ENCODE results near the gene TLNRD1. TPM values are rescaled to one million over a fixed set of nuclear protein-coding genes. Genes with fewer than 3 reads are reported as not detected.

TLNRD1 gene
- total RNA-seq, 2 experiments from 2014 or later: 28.2 to 29.9 TPM

GRCh38 chr15:80989081-80989517, 11.6 kb upstream of the TLNRD1 start:
- peak overlapping the region; percentile 91 for H3K27ac Mint-ChIP-seq
- H3K4me3 Mint-ChIP-seq: peak overlapping the region; percentile 96
- H3K4me1 Mint-ChIP-seq: peaks cover 49% of the 10 kb centered on the region
- peaks cover 23% of the 10 kb centered on the region for H3K36me3 Mint-ChIP-seq
- DNase-seq: no peak
- H3K9me3 Mint-ChIP-seq: no peaks in the 10 kb centered on the region
- H3K27me3 Mint-ChIP-seq: peaks cover 3% of the 10 kb centered on the region

- Mint-ChIP-seq H3K27ac (peak within 1 kb of the TSS; percentile 91), H3K9me3 (no peaks in the 10 kb centered on the region), H3K4me1 (peaks cover 43% of the 10 kb centered on the region), H3K27me3 (peaks cover 3% of the 10 kb centered on the region), H3K36me3 (peaks cover 23% of the 10 kb centered on the region), H3K4me3 (peak within 1 kb of the TSS; percentile 96)
- peak; percentile 96 for DNase-seq
These were observed 10.9 kb upstream of the TLNRD1 start, which contains the start of gene MESD for GRCh38 chr15:80989518-80990478. MESD (minus strand) TSS chr15:80989819; CDS start chr15:80989791, 28 bp downstream.

DNA sequence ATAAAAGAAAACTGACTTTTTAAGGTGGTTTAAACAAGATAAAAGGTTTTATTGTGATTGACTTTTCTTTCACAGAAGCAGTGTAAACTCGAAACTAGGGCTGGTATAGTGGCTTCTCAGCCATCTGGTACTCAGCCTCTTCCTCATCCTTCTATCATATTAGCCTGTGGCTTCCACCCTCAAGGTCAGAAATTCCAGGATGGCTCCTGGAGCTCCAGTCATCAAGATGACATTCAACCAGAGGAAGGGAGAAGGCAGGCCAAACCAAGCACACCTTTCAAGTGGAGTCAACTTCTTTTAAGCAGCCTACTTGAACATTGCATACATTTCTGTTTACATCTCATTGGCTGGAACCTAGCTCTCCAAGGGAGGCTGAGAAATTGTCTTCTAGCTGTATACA, 9.8 kb upstream of the TLNRD1 start:
- peaks cover under 1% of the 10 kb centered on the region for H3K9me3 Mint-ChIP-seq
- no peak for DNase-seq
- H3K27ac Mint-ChIP-seq: no peak overlapping the region
- H3K4me3 Mint-ChIP-seq: no peak overlapping the region
- H3K27me3 Mint-ChIP-seq: peaks cover 3% of the 10 kb centered on the region
- peaks cover 20% of the 10 kb centered on the region for H3K36me3 Mint-ChIP-seq
- H3K4me1 Mint-ChIP-seq: peaks cover 35% of the 10 kb centered on the region

DNA sequence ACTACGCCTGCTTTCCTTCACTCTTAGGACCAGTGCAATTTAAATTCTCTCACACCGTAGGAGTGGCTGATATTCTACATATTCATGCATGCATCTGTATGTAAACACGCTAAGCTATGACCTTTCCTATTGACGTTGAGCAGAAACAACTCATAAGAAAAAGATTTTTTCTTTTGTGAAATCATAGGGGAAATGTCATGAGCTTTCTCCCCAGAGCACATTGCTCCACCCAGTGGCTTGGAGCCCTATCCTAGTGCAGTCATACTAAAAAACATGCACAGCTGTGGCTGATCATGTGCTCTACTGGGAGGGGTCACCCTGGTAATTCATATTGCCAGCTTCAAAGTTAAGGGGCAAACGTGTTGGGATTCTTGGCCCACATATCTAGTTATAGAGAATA, 9.3 kb upstream of the TLNRD1 start:
- no peak for DNase-seq
- Mint-ChIP-seq H3K36me3 (peaks cover 17% of the 10 kb centered on the region), H3K27ac (no peak overlapping the region), H3K9me3 (peaks cover 2% of the 10 kb centered on the region), H3K4me3 (no peak overlapping the region), H3K27me3 (peaks cover 3% of the 10 kb centered on the region), H3K4me1 (peaks cover 31% of the 10 kb centered on the region)

DNA sequence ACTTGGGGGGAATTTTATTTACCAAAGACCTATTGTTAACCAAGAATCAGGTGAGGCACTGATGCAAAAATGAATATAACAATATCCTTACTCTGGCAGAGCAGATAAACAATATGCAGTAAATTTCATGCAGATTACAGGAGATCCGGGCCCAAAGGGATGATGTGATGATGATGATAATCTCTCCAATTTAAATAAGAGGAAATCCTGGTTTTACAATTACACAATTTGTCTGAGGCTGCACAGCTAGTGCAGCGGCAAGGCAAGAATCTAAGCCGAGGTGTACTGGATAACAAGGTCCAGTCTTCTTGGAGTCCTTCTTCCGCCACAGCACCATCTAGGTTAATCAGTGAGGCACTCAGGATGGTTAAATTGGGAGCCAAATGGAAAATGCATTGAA, 8.7 kb upstream of the TLNRD1 start:
- peaks cover 26% of the 10 kb centered on the region for H3K4me1 Mint-ChIP-seq
- no peak for DNase-seq
- H3K27me3 Mint-ChIP-seq: peaks cover 3% of the 10 kb centered on the region
- H3K4me3 Mint-ChIP-seq: no peak overlapping the region
- H3K36me3 Mint-ChIP-seq: peaks cover 14% of the 10 kb centered on the region
- H3K9me3 Mint-ChIP-seq: peaks cover 2% of the 10 kb centered on the region
- no peak overlapping the region for H3K27ac Mint-ChIP-seq

DNA sequence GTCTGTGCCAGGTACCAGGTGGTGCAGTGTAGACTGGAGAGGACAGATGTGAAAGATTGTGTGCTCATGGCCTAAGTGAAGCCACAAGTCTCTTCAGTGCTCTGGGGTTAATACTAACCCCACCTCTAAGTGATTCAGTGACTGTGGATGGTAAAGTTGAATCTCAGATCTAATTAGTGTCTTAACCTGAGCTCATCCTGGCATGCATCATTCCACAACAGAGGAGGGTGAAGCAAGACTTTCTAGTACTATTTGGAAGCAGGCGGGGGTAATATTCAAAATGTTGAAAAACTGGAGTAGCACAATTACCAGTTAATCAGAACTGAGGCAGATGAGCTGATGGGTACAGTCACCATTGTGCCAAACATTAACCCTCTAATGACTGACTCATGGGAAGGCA, 8.3 kb upstream of the TLNRD1 start:
- Mint-ChIP-seq H3K36me3 (peaks cover 13% of the 10 kb centered on the region), H3K4me1 (peaks cover 23% of the 10 kb centered on the region), H3K27me3 (peaks cover 3% of the 10 kb centered on the region), H3K9me3 (peaks cover 2% of the 10 kb centered on the region), H3K27ac (no peak overlapping the region), H3K4me3 (no peak overlapping the region)
- no peak for DNase-seq

DNA sequence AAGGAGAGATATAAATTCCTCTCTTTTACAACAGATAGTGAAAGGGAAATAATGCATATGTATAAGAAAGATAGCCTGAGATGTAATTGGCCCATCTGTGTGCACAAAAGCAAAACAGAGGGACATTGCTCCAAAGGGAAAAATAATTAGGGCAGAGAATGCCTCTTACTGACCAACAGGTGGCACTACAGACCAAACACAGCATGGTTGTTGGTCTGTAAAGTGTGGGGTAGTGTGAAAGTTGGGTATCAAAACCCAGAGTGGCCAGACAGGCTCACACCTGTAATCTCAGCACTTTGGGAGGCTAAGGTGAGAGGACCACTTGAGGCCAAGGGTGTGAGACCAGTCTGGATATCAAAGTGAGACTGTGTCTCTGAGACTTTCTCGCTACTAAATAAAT, 4.5 kb upstream of the TLNRD1 start:
- Mint-ChIP-seq H3K9me3 (peaks cover 2% of the 10 kb centered on the region), H3K27me3 (no peaks in the 10 kb centered on the region), H3K27ac (no peak overlapping the region), H3K4me3 (no peak overlapping the region), H3K4me1 (peaks cover 18% of the 10 kb centered on the region), H3K36me3 (peaks cover 2% of the 10 kb centered on the region)
- no peak for DNase-seq

DNA sequence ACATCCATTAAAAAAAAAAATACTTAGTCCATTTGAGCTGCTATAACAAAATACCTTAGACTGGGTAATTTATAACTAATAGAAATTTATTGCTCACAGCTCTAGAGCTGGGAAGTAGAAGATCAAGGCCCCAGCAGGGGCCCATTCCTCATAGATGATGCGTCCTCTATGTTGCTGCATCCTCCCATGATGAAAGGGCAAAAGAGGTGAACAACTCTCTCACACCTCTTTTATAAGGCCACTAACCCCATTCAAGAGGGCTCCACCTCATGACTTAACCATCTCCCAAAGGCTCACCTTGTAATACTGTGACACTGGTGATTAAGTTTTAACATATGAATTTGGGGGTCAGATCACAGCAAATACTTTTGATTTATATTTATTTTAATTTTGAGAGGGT, 3.0 kb upstream of the TLNRD1 start:
- Mint-ChIP-seq H3K9me3 (peaks cover 2% of the 10 kb centered on the region), H3K36me3 (peaks cover 3% of the 10 kb centered on the region), H3K4me1 (peaks cover 13% of the 10 kb centered on the region), H3K4me3 (no peak overlapping the region), H3K27me3 (no peaks in the 10 kb centered on the region), H3K27ac (no peak overlapping the region)
- no peak for DNase-seq

GRCh38 chr15:80998251-80998650, 2.5 kb upstream of the TLNRD1 start:
- H3K4me1 Mint-ChIP-seq: peaks cover 15% of the 10 kb centered on the region
- no peak overlapping the region for H3K4me3 Mint-ChIP-seq
- DNase-seq: no peak
- H3K27me3 Mint-ChIP-seq: no peaks in the 10 kb centered on the region
- peaks cover 2% of the 10 kb centered on the region for H3K9me3 Mint-ChIP-seq
- H3K27ac Mint-ChIP-seq: no peak overlapping the region
- H3K36me3 Mint-ChIP-seq: peaks cover 6% of the 10 kb centered on the region

GRCh38 chr15:80999623-81000036, 1.1 kb upstream of the TLNRD1 start:
- H3K27me3 Mint-ChIP-seq: no peaks in the 10 kb centered on the region
- peak overlapping the region; percentile 90 for H3K4me3 Mint-ChIP-seq
- peak overlapping the region; percentile 96 for H3K27ac Mint-ChIP-seq
- peaks cover 2% of the 10 kb centered on the region for H3K9me3 Mint-ChIP-seq
- peak; percentile 70 for DNase-seq
- peaks cover 18% of the 10 kb centered on the region for H3K36me3 Mint-ChIP-seq
- H3K4me1 Mint-ChIP-seq: peaks cover 27% of the 10 kb centered on the region

DNA sequence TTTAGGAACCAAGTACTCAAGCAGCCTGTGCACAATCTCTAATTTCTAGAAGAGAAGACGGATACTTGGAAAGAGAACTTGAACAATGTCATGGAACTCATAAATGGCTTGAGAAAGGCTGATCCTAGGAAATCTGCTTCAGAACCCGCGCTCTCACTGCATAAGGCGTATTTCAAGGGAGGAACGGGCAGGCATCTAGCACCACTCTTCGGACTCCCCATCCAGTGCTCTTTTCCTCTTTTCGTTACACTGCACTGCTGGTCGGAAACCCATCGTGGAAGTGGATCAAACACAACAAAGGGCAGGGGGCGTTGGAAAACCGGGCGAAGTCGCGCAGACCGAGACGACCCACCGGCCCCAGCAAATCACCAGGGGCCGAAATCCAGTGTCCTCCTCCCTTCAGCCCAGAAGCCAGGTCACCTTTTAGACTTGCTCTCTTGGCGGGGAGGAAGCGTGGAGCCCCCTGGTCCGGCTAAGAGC, 539 bp upstream of the TLNRD1 start:
- no peak for DNase-seq
- Mint-ChIP-seq H3K27me3 (no peaks in the 10 kb centered on the region), H3K4me3 (peak overlapping the region; percentile 90), H3K36me3 (peaks cover 21% of the 10 kb centered on the region), H3K9me3 (peaks cover 2% of the 10 kb centered on the region), H3K27ac (peak overlapping the region; percentile 96), H3K4me1 (peaks cover 32% of the 10 kb centered on the region)

GRCh38 chr15:81001152-81002008, 657 bp downstream of the TLNRD1 start:
- peaks cover 36% of the 10 kb centered on the region for H3K4me1 Mint-ChIP-seq
- DNase-seq: peak; percentile 62
- no peaks in the 10 kb centered on the region for H3K9me3 Mint-ChIP-seq
- H3K4me3 Mint-ChIP-seq: peak overlapping the region; percentile 90
- peaks cover 28% of the 10 kb centered on the region for H3K36me3 Mint-ChIP-seq
- H3K27ac Mint-ChIP-seq: peak overlapping the region; percentile 96
- no peaks in the 10 kb centered on the region for H3K27me3 Mint-ChIP-seq

DNA sequence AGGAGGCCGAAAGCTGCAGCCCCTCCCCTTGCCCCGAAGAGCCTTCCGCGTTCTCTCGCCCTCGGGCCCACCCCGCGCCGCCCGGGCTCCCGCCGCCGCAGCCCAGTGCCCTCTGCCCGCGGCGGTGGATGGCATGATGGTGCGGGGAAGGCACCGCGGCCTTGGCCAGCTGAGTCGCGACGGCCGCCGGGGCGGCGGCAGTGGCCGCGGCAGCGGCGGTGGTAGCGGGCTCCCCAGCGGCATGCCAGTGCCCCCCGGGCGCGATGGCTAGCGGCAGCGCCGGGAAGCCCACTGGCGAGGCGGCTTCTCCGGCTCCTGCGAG, 1.2 kb downstream of the TLNRD1 start:
- H3K27me3 Mint-ChIP-seq: no peaks in the 10 kb centered on the region
- DNase-seq: no peak
- H3K27ac Mint-ChIP-seq: peak overlapping the region; percentile 81
- H3K36me3 Mint-ChIP-seq: peaks cover 28% of the 10 kb centered on the region
- peak overlapping the region; percentile 81 for H3K4me3 Mint-ChIP-seq
- no peaks in the 10 kb centered on the region for H3K9me3 Mint-ChIP-seq
- peaks cover 38% of the 10 kb centered on the region for H3K4me1 Mint-ChIP-seq

GRCh38 chr15:81002331-81003096, 1.8 kb downstream of the TLNRD1 start:
- peaks cover 42% of the 10 kb centered on the region for H3K4me1 Mint-ChIP-seq
- H3K36me3 Mint-ChIP-seq: peaks cover 26% of the 10 kb centered on the region
- H3K27me3 Mint-ChIP-seq: no peaks in the 10 kb centered on the region
- no peaks in the 10 kb centered on the region for H3K9me3 Mint-ChIP-seq
- no peak for DNase-seq
- H3K4me3 Mint-ChIP-seq: peak overlapping the region; percentile 72
- H3K27ac Mint-ChIP-seq: no peak overlapping the region

GRCh38 chr15:81003097-81003350, 2.3 kb downstream of the TLNRD1 start:
- Mint-ChIP-seq H3K4me3 (peak overlapping the region; percentile 34), H3K27me3 (no peaks in the 10 kb centered on the region), H3K27ac (no peak overlapping the region), H3K4me1 (peaks cover 47% of the 10 kb centered on the region), H3K36me3 (peaks cover 26% of the 10 kb centered on the region), H3K9me3 (no peaks in the 10 kb centered on the region)
- no peak for DNase-seq
